HPDE6-E6E7 (cell line): ENCODE data around the gene WAS.

Experiments used
- DNase-seq: peaks from one replicate; pipeline ENCODE4 v3.0.0; 2011; ENCODE audit warnings: missing footprints; ENCODE audit errors: extremely low spot score

The WAS gene

DNA sequence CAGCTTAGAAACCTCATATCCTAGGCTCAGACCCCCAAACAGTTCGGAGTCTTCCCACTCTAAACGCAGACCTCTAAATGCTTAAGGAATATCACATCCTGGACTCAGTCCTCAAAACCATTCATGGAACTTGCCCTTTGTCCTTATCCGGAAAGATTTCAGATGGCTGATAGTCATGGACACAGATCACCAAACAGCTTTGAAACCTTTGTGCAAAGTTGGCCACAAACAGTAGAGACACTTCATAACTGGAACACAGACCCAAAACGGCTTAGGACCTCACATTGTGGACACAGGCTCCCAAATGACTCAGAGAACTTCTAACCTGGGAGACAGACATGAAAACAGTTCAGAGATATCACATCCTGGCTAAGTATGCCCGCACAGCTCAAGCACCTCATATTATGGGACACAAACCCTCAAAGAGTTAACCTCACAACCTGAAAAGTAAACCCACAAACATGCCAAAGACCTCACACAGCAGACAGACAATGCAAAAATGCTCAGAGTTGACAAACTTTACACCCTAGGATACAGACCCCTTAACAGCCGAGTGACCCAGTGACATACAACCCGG is 28.4 kb downstream of the WAS start:
- DNase-seq, result no peak

DNA sequence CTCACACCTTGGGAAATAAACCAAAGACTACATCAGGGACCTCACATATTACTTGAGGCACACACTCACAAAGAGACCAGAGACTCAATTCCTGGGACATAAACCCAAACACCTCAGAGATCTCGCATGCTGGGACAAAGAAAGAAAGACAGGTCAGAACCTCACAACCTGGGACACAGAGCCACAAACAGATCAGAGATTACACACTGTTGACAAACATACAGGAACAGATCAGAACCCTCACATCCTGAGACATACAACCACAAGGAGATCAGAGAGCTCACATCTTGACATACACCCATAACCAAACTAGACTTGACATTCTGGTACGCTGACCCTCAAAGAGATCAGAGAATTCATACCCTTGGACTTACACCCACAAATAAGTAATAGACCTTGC is 30.2 kb downstream of the WAS start:
- DNase-seq, result no peak

DNA sequence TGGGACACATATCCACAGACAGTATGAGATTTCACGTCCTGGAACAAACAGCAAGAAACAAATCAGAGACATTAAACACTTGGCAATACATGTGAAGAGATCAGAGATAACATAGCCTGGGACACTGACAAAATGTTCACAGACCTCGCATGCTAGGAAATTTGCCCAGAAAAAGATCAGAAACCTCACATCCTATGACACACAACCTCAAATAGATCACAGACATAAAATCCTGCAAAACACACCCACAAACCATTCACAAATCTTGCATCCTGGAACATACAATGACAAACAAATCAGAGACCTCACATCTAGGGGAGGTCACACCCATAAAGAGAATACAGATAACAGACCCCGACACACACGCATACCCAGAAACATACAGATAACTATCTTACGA is 31.0 kb downstream of the WAS start:
- DNase-seq, result no peak

DNA sequence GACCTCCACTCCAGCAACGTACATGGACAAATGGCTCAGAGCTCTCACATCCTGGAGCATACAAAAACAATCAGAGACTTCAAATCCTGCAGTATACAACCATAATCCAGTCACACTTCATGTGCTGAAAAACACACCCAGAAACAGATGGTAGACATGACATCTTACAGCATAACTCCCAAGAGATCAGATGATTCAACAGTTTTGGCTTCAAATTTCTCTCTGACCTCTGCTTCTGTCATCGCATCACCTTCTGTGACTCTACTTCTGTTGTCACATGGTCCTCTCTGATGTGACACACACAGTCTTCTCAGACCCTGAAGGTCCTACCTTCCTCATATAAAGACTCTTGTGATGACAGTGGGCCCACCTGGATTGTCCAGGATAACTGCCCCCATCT is 31.5 kb downstream of the WAS start:
- no peak for DNase-seq

DNA sequence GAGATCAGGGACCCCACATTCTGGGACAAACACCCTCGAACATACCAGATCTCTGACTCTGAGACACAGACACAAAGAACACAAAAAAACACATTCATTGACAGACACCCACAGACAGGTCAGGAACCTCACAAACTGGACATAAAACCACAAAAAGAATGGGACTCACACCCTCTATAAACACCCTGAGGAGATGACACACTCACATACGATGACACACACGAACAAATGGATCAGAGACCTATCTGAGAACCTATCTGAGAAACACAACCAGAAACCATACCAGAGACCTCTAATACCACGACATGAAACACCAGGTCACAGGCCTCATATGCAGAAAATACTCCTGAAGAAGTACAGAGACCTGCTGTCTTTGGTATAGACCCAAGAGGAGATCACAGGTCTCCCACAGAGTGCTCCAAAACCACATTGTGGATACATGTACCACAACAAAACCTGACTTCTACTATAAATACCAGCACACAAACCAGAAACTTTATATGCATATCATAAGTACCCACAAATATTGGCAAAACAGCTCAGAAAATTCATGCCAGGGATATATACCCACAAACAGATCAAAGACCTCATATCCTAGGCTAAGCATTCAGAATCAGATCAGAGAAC is 32.4 kb downstream of the WAS start:
- DNase-seq, result no peak

DNA sequence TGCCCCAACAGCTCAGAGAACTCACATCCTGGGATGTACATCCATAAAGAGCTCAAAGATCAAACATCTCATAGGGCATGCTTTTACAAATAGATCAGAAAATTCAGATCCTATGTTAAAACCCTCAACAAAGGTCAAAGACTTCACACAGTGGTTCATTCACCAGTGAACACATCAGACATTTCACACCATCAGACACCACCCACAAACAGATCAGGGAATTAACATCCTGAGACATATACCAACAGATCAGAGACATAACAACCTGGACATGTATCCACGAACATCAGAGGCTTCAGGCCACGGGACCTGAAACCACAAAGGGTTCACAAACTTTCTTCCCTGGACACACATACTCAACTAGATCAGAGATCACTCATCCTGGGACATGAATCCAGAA is 36.4 kb downstream of the WAS start:
- DNase-seq, result no peak

DNA sequence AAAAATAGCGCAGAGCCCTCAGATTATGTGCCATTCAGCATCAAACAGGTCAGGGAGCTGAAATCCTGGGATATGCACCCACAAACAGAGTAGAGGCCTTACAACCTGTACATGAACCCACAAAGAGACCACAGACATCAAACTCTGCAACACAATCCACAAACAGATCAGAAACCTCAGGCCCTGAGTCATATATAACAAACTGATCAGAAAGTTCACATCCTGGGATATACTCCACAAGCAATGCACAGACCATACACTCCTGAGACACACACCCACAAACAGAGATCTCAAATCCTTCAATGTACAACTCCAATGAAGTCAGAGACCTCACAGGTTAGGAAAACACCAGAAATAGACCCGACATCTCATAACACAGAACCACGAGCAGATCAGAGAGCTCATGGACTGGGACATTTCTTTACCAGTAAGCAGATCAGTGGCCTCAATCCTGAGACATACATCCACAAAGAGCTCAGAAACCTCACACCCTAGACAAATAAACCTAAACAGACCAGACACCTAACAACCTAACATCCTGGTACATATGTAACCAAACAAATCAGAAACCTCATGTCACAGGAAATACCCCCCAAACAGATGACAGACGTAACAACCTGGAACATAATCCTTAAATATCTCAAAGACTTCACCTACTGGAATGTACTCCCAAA is 37.1 kb downstream of the WAS start:
- no peak for DNase-seq

DNA sequence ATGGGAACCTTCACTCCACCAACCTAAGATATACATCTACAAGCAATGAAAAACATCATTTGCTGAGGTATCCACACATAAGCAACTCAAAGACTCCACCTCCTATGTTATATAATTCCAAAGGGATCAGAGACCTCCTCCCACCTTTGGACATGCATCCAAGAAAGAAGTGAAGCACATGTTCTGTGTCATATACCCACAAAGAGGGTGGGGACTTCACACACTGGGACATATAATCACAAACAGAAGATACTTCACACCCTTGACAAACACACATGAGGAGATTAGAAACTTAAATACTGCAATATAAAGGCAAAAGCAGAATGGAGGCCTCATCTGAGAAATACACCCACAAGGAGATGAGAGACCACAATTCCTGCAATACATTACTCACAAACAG is 38.3 kb downstream of the WAS start:
- DNase-seq, result no peak

DNA sequence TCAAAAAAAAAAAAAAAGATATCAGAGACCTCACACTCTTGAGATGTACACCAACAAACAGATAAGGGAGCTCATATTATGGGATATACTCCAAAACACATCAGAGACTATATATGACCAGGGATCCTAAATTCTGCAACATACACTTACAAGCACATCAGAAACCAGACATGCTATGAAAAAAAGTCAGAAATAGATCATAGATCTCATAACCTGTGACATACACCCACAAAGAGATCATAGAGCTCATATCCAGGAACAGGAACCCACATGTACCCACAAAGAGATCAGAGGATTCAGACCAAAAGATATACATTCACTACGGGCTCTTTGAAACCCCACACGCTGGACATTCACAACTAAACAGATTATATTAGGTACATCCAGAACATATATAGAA is 43.0 kb downstream of the WAS start:
- DNase-seq, result no peak

DNA sequence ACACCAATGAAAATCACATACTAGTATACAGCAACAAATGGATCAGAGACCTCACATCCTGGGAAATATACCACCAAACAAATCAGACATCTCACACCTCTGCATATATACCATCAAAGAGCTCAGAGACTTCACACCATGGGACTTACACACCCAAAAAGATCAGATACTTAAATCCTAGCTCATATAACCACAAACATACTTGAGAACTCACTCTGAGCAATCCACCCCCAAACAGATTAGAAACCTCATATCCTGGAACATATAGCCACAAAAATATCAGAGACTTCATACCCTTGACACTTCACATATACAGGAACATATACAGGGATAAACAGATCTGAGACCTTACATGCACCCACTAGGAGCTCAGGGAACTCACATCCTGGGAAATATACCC is 45.1 kb downstream of the WAS start:
- no peak for DNase-seq

DNA sequence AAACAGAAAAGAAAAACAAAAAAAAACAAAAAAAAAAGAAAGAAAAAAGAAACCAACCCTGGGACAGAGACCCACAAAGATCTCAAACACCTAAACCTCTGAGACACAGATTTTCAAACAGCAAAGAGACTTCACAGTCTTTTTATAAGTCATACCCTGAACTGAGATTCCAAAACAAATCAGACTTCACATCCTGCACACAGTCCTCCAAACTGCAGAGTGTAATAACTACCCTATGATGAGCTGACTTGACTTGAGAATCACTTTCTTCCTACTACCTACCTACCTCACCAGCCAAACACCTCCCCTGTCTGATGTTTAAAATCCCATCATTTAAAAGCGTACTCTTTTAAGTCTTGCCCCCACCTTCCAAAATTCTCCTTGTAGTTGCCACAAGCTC is 52.7 kb downstream of the WAS start:
- DNase-seq, result no peak

DNA sequence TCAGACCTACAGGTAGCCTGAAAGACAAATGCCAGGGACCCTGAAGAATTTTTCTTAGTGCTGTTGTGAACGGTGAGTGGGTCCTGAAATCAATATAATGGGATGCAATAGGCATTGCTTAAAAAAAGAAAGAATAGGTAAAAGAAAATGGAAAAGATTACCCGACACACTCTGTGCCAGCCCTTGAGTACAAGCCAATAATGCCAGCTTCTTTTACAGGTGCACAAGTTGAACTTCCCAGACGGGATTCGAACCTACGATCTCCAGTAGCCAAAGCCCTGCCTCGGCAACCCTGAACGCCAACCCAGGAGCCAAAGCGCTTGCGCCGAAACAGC is 53.2 kb downstream of the WAS start:
- no peak for DNase-seq

DNA sequence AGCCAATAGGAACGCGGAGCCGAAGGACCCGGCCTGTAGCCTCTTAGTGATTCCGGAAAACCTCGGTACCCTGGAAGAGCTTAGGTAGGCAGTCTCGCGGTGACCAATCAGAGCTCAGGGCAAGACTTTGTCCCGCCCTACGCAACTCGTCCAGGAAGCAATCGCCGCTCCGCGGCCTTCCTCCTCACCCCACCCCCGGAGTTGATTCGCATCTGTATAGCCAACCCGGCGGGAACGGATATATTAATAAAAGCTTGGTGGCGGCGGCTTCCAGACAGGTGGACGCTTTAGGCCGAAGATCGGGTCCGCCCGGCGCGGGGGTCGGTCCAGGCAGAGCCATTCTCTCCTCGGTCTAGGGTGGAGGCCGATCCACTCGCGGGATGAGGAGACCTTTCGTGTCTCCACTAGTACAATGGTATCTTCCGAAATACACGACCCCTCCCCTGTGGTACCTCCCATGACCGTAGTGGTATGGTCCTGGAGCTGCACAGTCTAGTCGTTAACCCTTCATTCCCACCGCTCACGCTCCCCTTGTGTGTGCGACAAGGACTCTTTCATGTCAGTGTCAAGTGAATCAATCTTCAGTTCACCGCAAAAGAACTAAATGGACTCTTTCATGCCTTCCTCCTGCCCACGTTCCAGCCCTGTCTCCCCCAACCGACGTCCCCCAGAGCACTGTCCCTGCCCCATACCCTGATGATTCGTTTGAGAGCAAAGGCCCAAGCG is 53.8 kb downstream of the WAS start:
- DNase-seq, result peak; percentile 90

DNA sequence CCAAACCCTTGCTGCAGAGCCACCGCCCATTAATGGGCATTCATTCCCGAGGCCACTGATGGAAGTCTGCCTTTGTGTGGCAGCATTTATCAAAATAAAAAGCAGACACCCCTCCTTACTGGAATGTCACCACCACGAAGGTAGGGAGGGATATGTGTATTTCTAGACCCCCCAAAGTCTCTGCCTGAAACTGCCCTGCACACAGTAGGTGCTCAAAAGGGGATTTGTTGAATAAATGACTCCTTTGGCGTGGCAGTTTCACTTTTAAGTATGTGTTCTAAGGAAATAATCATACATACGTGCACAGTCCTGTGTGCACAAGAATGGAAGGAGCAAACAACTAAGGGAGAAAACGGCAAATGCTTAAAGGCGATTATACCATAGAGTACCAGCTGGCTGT is 54.3 kb downstream of the WAS start:
- DNase-seq, result no peak
